GM12878 (cell line): ENCODE results near the gene ERP44. TPM values are rescaled to one million over a fixed set of nuclear protein-coding genes. Genes with fewer than 3 reads are reported as not detected.

Experiments used
- ATAC-seq: fragments of 200-7000 bp; cut with Tn5 transposase; 3 replicates; pipeline ENCODE4 v1.9.1; 2020; ENCODE audit warnings: mild to moderate bottlenecking, moderate library complexity
- BruUV-seq: library from RNA; stranded (reverse); fragments of 400-500 nt; replicated peaks from 2 replicates; lab custom pipeline; 2021; lab: Mats Ljungman, UMichigan
- CTCF ChIA-PET: fragments of 300-600 bp; sonication (Branson Sonifier 250); formaldehyde crosslinking; extraction: SDS; loops from one replicate; lab custom pipeline; 2021; ENCODE audit warnings: inconsistent platforms; lab: Yijun Ruan, JAX
- POLR2A ChIA-PET: fragments of 350-600 bp; formaldehyde crosslinking; extraction: SDS; loops from one replicate; lab custom pipeline; 2021; ENCODE audit warnings: inconsistent platforms; lab: Charles Lee
- RAD21 ChIA-PET: fragments of 300-600 bp; sonication (Branson Sonifier 250); formaldehyde crosslinking; loops from one replicate; lab custom pipeline; 2023; ENCODE audit warnings: antibody characterized with exemption; ENCODE audit not compliant: unreplicated experiment; lab: Charles Lee
- SMC1A ChIA-PET: fragments of 300-600 bp; sonication (Branson Sonifier 250); formaldehyde crosslinking; loops from one replicate; lab custom pipeline; 2023; ENCODE audit not compliant: unreplicated experiment, uncharacterized antibody; lab: Charles Lee
- DNase-seq: peaks from one replicate; pipeline ENCODE4 v3.0.0-alpha.2; 2011; ENCODE audit warnings: low read depth, low spot score
- FAIRE-seq: peaks from 3 replicates; lab custom pipeline; 2011; peaks lifted over from hg19 to GRCh38; lab: Jason Lieb, UNC
- H2AFZ ChIP-seq: 2 replicates; pipeline ENCODE4 v1.6.0; 2011; ENCODE audit warnings: low read depth, low read length, control low read depth; ENCODE audit not compliant: control insufficient read depth
- H3K27ac ChIP-seq: 2 replicates; pipeline ENCODE4 v1.5.1; 2011; ENCODE audit warnings: control low read depth; ENCODE audit not compliant: control insufficient read depth, insufficient read depth
- H3K27me3 ChIP-seq, 2 experiments: replicated peaks in 1 of 2; 2 replicates each; pipeline versions ENCODE4 v1.6.0 to v1.6.1; 2011; ENCODE audit warnings: low read length in 1 of 2; ENCODE audit not compliant: control insufficient read depth in 2 of 2, insufficient read depth in 2 of 2
- H3K36me3 ChIP-seq, 2 experiments: 2 replicates each; pipeline ENCODE4 v1.5.1; 2011; ENCODE audit warnings: low read length in 1 of 2; ENCODE audit not compliant: control insufficient read depth in 2 of 2, insufficient read depth in 2 of 2
- H3K4me1 ChIP-seq: 2 replicates; pipeline ENCODE4 v1.6.1; 2011; ENCODE audit warnings: mild to moderate bottlenecking, low read length, moderate library complexity, mixed read lengths; ENCODE audit not compliant: control insufficient read depth, insufficient read depth
- H3K4me2 ChIP-seq: 2 replicates; pipeline ENCODE4 v1.6.0; 2011; ENCODE audit warnings: control low read depth; ENCODE audit not compliant: control insufficient read depth, insufficient read depth
- H3K4me3 ChIP-seq: fragments of 200-600 bp; sonication (generic); 2 replicates; pipeline ENCODE4 v1.5.1; 2016
- H3K79me2 ChIP-seq: 2 replicates; pipeline ENCODE4 v1.6.0; 2011; ENCODE audit warnings: low read length; ENCODE audit not compliant: control insufficient read depth, insufficient read depth
- H3K9ac ChIP-seq: 2 replicates; pipeline ENCODE4 v1.8.0; 2011; ENCODE audit warnings: low read length, control low read depth, mixed read lengths; ENCODE audit not compliant: control insufficient read depth, insufficient read depth
- H3K9me3 ChIP-seq: replicated peaks from 3 replicates; pipeline ENCODE4 v1.5.1; 2011; ENCODE audit warnings: mild to moderate bottlenecking, low read length; ENCODE audit not compliant: control insufficient read depth, insufficient read depth
- H4K20me1 ChIP-seq: 2 replicates; pipeline ENCODE4 v1.6.0; 2011; ENCODE audit not compliant: control insufficient read depth, insufficient read depth
- CEBPZ ChIP-seq: fragments of 150-350 bp; IDR thresholded peaks from 2 replicates; pipeline ENCODE4 v1.6.1; 2016; ENCODE audit warnings: low read depth, low read length
- CUX1 ChIP-seq: IDR thresholded peaks from 2 replicates; pipeline ENCODE4 v1.6.1; 2012; ENCODE audit warnings: improper control_type of control experiment, low read depth, low read length; ENCODE audit not compliant: insufficient replicate concordance
- MTA3 ChIP-seq: IDR thresholded peaks from 2 replicates; pipeline ENCODE4 v1.6.1; 2012; ENCODE audit warnings: low read length, inconsistent platforms, borderline replicate concordance
- RFX5 ChIP-seq: IDR thresholded peaks from 2 replicates; pipeline ENCODE4 v1.6.1; 2011; ENCODE audit warnings: low read depth, low read length, improper control_type of control experiment
- WGBS: methylation state at CpG from one replicate; pipeline ENCODE4 v1.1.6; 2016; ENCODE audit warnings: low lambda C conversion rate; ENCODE audit not compliant: insufficient replicate concordance, insufficient coverage; ENCODE audit errors: missing lambda C conversion rate; 5-methylcytosine and 5-hydroxymethylcytosine counted together
- in situ Hi-C: fragments of 300-500 bp; cut with MboI; formaldehyde crosslinking; loops from 9 replicates; pipeline ENCODE4 v1.14.3; 2018; ENCODE audit warnings: mixed read lengths
- intact Hi-C: fragments of 100-400 bp; cut with micrococcal nuclease; formaldehyde crosslinking; loops from one replicate; pipeline ENCODE4 v1.14.2; 2022; ENCODE audit not compliant: unreplicated experiment
- polyA plus RNA-seq, 11 experiments: library from polyadenylated mRNA; depleted of rRNA in 4 of 11; unstranded in 6 of 11; stranded (reverse) in 5 of 11; fragments of >200 nt; fragmentation: Nextera tagmentation in 4 of 11; fragmentation: Illumina TruSeq in 1 of 11; extraction: Ambion mirVana in 4 of 11; extraction: Trizol in 1 of 11; gene quantifications; 1 replicate in 1 of 11; 2 replicates in 10 of 11; pipeline versions ENCODE4 v1.2.1 to v1.2.3, GENCODE V29; 2011 to 2016; ENCODE audit warnings: inconsistent platforms in 2 of 11, missing spikeins in 2 of 11, low read depth in 1 of 11
- total RNA-seq, 4 experiments: library from RNA; depleted of rRNA in 3 of 4; stranded (reverse); fragments of >200 nt in 3 of 4; fragmentation: Illumina TruSeq in 1 of 4; extraction: Trizol in 1 of 4; gene quantifications; 2 replicates each; pipeline versions ENCODE4 v1.2.1 to v1.2.3, GENCODE V29; 2013 to 2021
- TF ChIP-seq, protein P1 (sequence below): IDR thresholded peaks from 2 replicates; pipeline ENCODE4 v1.6.1; 2012; ENCODE audit warnings: mild to moderate bottlenecking, low read depth, low read length

Gene ERP44
- total and polyA plus RNA-seq, 10 of the 15 experiments (the other 5 are each of a cell fraction or from before 2014, with no cell fraction given), result 11.5 to 52.4 (median 20.2) TPM

DNA sequence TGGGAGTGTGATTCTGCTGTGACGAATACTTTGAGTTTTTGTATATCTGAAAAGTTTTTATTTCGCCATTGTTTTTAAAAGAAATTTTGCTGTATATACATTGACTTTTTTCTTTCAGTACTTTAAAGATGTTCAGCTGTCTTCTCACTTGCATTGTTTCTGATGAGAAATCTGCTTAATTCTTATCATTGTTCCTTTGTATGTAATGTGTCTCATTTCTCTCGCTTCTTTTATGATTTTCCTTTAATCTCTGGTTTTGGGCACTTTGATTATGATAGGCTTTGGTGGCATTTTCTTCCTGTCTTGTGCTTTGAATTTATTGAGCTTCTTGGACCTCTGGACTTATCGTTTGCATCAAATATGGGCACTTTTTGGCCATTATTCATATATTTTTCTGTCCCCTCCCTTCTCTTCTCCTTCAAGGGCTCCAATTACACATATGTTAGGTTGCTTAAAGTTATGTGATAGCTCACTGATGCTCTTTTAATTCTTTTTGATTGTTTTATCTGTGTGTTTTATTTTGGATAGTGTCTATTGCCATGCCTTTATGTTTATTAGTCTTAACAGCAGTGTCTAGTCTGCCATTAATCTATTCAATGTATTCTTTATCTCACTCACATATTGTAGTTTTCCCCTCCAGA is 161.7 kb downstream of the ERP44 start (continued):
- TF ChIP-seq, protein P1, sequence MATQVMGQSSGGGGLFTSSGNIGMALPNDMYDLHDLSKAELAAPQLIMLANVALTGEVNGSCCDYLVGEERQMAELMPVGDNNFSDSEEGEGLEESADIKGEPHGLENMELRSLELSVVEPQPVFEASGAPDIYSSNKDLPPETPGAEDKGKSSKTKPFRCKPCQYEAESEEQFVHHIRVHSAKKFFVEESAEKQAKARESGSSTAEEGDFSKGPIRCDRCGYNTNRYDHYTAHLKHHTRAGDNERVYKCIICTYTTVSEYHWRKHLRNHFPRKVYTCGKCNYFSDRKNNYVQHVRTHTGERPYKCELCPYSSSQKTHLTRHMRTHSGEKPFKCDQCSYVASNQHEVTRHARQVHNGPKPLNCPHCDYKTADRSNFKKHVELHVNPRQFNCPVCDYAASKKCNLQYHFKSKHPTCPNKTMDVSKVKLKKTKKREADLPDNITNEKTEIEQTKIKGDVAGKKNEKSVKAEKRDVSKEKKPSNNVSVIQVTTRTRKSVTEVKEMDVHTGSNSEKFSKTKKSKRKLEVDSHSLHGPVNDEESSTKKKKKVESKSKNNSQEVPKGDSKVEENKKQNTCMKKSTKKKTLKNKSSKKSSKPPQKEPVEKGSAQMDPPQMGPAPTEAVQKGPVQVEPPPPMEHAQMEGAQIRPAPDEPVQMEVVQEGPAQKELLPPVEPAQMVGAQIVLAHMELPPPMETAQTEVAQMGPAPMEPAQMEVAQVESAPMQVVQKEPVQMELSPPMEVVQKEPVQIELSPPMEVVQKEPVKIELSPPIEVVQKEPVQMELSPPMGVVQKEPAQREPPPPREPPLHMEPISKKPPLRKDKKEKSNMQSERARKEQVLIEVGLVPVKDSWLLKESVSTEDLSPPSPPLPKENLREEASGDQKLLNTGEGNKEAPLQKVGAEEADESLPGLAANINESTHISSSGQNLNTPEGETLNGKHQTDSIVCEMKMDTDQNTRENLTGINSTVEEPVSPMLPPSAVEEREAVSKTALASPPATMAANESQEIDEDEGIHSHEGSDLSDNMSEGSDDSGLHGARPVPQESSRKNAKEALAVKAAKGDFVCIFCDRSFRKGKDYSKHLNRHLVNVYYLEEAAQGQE, result no peak
- TF ChIP-seq RFX5, result no peak

DNA sequence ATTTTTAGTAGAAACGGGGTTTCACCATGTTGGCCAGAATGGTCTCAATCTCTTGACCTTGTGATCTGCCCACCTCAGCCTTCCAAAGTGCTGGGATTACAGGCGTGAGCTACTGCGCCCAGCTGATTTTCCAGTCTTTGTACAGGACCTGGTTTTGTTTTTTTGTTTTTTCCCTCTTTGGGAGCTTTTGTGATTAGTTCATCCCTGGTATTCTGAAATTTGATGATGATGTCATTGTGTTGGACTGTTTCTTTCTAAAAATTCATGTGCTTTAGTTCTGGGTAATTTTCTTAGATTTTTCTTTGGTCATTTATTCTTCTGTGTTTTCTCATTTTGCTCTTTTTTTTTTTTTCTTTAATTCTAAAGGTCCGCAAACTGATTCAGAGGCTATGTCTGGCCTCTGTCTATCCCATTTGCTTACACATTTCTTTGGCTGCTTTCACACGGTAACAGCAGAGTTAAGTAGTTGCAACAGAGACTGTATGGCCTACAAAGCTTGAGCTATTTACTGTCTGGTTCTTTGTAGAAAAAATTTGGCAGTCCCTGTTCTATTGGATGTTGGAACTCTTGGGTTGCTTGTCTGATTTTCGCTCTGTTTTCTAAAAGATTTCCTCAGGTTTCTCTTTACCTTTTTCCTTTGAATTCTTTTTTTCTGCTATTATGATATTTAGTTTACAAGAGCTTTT is 167.5 kb downstream of the ERP44 start:
- Histone ChIP-seq H3K4me2 (no peak overlapping the region), H3K9me3 (no peaks in the 10 kb centered on the region; the same call in 1 of the 3 replicates), H3K27me3 (no peaks in the 10 kb centered on the region), H3K79me2 (no peaks in the 10 kb centered on the region), H3K27ac (no peak overlapping the region), H3K4me1 (no peaks in the 10 kb centered on the region), H4K20me1 (no peaks in the 10 kb centered on the region), H3K4me3 (no peak overlapping the region), H2AFZ (no peak overlapping the region), H3K36me3 (no peaks in the 10 kb centered on the region), H3K9ac (no peak overlapping the region)
- TF ChIP-seq CUX1 (no peak), CEBPZ (no peak), MTA3 (no peak)
- no peak for FAIRE-seq
- RAD21 ChIA-PET, result interaction anchor here (1.1 kb wide), 1 partner anchor 12 kb away, joined by 3 read pairs; no protein-coding TSS in a partner anchor
- DNase-seq, result no peak
- in situ Hi-C loops, result no loop called here
- intact Hi-C loops, result no loop called here
- SMC1A ChIA-PET, result interaction anchor here (0.7 to 1.1 kb wide), 3 partner anchors 13 to 75 kb away, joined by 3 to 5 read pairs (median 3); no protein-coding TSS in a partner anchor
- no peak for ATAC-seq
- BruUV-seq, result no TSS peak
- CTCF ChIA-PET, result interaction anchor here (0.6 to 1.2 kb wide), 4 partner anchors 16 to 669 kb away, joined by 3 read pairs; no protein-coding TSS in a partner anchor
- 92% methylated on average over 6 of the region's 6 CpGs for WGBS
- POLR2A ChIA-PET, result no interaction called here
